EL (cell line): ENCODE data around the gene ZBTB2.
A peak's percentile ranks its signal among the peaks of the same experiment; 100 is the strongest.

ENCODE experiments used
- DNase-seq: peaks from one replicate; pipeline ENCODE4 v3.0.0-alpha.2; 2016

Gene ZBTB2, protein sequence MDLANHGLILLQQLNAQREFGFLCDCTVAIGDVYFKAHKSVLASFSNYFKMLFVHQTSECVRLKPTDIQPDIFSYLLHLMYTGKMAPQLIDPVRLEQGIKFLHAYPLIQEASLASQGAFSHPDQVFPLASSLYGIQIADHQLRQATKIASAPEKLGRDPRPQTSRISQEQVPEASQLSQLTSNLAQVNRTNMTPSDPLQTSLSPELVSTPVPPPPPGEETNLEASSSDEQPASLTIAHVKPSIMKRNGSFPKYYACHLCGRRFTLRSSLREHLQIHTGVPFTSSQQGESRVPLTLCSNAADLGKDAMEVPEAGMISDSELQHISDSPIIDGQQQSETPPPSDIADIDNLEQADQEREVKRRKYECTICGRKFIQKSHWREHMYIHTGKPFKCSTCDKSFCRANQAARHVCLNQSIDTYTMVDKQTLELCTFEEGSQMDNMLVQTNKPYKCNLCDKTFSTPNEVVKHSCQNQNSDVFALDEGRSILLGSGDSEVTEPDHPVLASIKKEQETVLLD

DNA sequence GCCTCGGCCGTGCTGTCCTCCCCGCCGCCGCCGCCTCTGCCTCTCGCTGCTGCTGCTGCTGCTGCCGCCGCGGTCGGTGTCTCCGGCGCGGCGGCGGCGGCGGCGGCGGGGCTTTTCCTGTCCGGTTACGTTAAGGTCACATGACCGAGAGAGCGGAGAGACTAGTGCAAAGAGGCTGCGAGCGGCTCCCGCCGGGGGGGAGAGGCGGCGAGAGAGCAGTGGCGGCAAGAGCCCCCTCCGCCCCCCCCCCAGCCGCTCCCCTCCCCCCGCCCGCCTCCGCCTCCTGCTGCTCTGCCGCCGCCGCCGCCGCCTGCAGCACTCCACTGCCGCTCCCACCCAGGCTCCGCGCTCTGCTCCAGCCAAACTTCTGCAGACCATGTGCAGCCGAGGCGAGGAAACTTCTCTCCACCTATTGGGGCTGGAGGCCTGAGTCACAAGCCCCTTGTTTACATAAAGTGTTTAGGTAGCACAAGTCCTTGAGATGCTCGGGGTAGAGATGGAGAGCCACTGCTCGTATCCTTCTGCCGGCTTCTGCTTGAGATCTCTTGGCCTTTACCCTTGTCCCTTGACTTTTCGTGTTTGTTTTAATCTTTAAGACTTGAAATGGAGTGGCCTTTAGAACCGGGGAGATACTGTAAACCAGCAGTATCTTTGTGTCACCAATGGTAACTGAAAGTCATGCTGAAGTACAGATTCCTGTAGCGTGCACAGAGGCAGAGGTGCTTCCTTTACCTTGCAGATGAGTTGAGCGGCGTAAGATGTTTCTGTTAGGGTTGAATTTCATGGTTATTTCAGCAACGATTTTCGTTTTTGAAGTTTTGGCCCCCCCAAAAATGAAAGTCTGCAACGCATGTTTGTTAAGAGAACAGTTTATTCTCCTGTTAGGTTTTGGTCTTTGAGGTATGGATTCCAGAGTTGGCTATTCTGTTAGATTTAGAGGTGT, at the start of gene ZBTB2:
Gene ZBTB2 (minus strand): TSS at position 89 of the 943 bp plus-strand sequence. CDS start 17,922 bp downstream, outside the sequence.
- DNase-seq = peak; percentile 80

DNA sequence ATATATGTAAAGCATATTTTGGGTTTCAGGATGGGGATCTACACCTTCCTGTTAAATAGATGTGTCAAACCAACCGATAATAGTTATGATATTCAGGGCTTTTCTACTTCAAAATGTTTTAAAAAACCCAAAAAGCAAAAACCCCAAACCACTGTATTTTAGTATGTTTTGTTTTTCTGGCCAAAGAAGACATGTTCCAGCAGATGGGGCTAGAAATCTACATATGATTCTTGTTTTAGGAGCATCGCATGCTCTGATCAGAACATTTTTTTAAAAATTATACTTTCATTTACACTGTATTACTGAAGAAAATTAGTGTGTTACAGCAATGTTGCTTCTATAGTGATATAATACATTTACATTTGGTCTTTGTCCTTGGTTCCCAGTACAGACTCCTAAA, 49.6 kb upstream of the ZBTB2 start:
- peak; percentile 30 for DNase-seq

DNA sequence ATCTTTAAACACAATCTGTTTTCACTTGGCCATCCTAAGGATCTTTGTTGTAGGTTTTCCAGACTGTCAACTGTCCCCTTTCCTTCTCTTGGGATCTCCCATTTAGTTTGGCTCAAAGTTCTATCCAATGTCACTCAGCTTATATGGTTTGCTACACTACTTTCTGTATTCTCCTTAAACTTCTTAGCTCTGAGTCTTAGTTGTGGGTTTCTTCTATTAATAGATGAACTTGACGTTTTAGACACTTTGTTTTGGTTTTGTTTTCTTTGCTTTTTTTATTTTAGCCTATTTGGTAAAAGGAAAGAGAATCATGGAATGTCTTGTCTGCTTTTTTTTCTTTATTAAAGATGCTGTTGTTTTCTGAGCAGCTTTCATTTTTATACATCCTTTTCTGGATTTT, 49.1 kb upstream of the ZBTB2 start:
- DNase-seq = no peak

DNA sequence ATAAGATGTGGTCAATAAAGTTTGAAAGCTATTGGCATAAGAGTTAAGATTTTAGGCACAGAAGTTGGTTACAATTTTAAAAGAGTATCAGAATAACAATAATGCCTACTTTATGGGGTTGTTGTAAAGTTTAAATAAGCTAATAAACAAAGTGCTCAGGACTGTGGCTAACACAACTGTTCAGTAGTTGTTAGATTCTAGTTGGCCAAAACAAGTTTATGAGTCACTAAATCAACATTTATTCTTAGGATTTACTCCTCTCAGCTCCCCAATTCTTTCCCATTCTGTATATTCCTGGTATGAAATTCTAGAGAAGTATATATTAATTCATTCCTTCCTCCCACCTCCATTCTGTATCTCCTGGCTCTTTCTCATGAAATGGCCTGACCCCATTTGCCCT, 46.0 kb upstream of the ZBTB2 start:
- no peak for DNase-seq

DNA sequence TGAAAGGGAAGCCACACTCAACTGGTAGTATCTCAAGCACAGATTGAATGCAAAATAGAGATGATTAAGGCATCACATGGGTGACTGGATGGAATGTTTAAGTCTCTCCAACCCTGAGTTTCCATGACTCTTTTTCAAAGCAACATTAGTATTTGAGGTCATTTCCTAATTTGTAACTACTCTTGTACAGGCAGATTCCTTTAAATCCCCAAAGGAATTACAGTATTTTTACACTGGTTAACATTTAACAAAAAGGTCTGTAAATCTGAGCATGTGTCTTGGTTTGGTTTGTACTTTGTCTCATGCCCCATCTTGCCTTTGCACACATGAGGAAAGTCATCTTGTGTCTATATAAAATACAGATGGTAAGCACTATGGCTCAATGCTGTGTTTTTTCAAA, 45.4 kb upstream of the ZBTB2 start:
- peak; percentile 34 for DNase-seq

DNA sequence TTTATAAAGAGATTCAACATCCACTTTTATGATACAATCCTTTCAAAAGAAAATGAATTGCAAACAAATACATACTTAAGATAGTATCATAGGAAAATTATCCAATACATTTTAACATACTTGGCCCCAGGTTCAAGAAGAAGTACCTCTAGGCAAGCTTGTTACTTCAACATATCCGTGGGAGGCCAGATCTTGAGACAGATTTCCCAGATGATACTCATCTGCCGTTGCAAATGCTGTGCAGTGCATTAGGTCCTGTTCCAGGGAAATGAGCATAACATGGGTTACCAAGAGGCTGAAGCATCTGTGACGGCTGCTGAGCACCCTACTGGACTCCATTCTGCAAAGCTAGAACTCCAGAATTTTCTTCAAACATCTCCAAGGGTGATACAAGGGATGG, 44.9 kb upstream of the ZBTB2 start:
- DNase-seq = no peak

DNA sequence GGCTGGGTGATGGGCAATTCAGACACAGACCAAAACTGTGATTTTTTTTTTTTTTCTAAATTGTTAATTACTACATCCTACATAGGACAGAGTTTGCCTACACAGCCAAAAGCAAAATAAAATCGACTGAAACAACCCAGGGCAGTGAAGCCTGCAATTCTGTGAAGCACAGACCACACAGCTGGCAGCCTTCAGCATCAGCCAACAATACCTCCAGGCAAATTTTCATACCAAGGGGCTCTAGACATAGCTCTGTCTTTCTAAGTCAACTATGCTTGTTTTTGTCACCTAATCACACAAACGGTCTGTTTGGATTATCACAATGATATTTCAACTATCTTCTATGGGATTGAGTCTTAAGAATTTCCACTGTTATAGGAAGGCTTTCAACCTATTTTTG, 43.0 kb upstream of the ZBTB2 start:
- DNase-seq = no peak

DNA sequence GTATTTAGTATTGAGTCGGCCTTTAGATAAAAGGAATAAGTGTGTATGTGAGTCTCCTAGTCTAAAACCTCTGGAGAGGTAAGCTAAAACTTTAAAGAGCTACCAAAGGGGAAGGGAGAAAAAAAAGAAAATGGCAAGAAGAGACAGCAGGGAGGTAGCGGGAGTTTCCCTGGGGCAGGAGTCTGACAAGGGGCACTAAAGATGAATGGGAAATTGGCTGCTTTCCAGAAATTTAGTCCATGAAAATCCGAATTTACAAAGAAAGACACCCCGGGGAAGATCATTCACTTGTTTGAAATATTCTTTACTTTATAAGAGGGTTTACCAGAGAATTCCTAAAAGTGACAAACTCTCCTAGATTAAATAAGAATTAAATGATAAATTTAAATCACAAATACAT, 41.3 kb upstream of the ZBTB2 start:
- DNase-seq = no peak

DNA sequence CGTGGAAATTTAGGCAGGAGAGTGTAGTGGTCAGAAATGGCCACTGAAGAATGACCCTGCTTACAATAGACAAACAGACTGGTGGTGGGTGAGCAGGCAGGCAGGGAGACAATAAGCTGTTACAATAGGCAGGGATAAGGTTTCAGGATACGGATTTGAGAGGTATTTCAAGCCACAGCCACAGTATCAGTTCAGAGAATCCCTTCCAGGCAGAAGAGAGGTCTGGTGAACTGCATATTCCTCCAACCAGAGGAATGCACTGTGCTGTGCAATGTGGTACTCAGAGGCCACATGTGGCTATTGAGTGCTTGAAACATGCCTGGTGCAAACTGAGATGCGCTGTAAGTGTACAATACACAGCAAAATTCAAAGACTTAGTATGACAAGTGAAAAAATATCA, 40.0 kb upstream of the ZBTB2 start:
- no peak for DNase-seq

DNA sequence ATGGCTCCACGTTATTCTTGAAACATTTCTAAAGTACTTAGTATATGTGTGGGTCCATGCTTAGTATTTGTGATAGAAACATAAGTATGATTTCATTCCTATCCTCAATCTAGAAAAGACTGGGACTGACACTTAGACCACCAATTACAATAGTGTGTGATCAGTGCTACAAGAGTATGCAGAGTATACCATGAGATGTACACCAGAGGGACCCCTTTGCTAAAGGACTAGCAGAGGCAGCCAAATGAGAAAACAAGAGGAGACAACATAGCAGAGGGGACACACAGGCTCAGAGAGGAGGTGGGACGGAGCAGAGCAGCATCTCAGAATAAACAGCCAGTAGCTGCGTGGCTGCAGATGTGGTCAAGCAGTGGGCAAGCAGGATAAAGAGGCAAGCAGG, 39.5 kb upstream of the ZBTB2 start:
- DNase-seq = no peak

DNA sequence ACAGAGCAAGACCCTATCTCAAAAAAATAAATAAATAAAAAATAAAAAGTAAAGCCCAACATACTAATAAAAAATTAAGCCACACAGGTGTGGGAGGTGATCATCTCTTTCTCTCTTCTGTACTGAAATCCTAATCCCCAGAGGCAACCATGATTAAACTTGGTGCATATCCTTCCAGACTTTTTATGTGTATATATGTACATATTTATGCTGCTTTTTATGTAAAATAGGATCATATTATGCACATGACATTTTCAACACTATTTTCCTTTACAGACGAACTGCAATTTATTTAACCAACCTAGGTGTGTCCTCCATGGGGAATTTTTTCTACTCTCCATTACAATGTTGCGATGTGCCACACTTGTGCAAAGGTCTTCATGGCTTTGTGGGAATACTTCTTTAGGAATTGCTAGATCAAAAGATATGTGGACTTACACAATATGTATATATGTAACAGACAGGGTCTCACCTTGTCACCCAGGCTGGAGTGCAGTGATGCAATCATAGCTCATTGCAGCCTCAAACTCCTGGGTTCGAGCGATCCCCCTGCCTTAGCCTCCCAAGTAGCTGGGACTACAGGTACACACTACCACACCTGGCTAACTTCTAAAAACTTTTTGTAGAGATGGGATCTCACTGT, 36.9 kb upstream of the ZBTB2 start:
- no peak for DNase-seq

DNA sequence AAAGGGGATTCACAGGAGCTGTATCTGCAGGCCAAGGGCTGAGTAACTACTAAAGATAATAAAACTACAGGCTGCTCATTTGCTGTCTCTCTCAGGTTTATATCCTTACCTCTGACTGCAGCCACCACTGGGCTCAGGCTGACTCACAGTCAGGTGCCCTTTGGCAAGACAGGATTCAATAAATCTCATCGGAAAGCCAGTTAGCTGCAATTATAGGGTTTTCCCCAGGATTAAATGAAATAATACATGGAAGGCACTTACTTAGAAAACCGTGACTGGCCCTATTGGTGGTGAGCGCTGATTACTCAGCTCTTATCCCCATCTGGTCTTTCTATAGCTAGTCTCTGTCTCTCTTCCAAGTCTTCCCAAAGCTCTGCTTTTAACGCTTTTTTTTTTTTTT, 34.2 kb upstream of the ZBTB2 start:
- no peak for DNase-seq

DNA sequence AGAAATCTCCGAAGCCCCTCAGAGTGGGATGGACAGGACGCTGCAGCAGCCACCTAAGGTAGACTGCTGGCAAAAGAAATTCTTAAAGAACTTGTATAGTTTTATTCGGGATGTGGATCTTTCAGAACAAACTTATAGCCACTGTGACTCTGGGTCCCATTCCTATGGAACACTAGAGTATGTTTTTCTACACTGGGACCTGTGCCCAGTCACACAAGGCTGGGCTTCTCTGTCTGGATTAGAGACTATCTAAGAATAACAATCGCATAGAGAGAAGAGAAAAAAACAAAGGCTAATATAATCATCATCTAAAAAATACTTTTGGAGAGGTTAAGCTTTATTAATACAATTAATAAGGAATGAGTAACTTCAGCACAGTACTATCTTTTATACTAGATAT, 31.6 kb upstream of the ZBTB2 start:
- DNase-seq = no peak

DNA sequence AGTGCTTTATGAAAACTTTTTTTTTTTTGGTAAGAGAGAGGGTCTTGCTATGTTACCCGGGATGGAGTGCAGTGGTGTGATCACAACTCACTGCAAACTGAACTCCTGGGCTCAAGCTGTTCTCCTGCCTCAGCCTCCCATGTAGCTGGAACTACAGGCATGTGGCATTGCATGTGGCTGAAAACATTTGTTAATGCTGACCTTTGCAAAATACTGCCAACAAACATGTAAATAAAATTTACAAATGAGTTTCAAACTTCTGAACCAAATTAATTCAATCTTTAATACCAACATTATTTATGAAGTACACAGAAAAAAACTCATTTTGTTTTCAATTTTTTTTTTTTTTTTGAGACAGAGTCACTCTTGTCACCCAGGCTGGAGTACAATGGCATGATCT, 26.1 kb upstream of the ZBTB2 start:
- DNase-seq = no peak

DNA sequence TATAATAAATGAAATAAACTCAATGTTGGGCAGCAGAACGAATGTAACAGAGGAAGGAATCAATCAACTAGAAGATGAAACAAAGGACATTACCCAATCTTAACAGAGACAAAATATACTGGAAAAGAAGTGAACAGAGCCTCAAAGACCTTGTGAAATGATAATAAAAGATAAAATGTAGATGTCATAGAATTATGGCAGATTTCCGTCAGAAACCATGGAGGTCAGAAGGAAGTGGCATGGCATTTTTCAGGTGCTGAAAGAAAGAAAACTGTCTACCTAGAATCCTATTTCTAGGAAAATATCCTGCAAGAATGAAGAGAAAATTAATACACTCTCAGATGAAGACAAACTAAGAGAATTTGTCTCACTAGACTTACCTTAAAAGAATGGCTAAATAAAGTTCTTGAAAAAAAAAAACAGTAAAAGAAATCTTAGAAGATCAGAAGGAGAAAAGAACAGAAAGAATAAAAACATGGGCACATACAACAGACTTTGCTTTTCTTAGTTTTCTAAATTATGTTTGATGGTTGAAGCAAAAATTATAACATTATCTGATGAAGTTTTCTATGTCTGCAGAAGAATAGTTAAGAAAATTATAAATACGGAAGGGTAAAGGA, 23.4 kb upstream of the ZBTB2 start:
- DNase-seq = no peak

DNA sequence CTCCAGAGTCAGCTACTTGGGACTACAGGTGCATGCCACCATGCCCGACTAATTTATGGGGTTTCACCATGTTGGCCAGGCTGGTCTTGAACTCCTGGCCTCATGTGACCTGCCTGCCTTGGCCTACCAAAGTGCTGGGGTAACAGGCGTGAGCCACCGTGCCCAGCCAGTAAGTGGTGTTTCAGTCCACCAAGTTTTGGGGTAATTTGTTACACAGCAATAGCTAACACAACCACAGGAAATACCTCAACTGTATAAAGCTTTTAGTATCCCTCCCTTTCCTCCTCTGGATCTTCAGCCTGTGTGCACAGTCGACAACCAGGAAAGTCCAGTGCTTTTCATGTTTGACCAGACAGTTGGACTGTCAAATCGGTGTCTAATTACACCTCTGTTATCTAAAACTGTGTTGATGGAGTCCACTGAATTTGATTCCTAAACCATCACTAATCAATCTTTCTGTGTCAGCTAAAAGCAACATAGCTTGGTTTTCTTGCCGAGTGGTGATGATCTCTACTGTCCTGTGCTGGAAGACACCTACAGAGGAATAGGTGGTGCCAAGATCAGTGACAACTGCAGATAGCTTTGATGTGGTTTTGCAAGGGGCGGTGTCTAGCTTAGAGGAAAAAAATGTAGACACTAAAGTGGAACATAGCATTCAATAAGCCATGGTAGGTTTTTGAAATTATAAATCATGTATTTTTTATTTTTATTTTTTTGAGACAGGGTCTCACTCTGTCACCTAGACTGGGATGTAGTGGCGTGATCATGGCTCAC, 22.2 kb upstream of the ZBTB2 start:
- DNase-seq = no peak

DNA sequence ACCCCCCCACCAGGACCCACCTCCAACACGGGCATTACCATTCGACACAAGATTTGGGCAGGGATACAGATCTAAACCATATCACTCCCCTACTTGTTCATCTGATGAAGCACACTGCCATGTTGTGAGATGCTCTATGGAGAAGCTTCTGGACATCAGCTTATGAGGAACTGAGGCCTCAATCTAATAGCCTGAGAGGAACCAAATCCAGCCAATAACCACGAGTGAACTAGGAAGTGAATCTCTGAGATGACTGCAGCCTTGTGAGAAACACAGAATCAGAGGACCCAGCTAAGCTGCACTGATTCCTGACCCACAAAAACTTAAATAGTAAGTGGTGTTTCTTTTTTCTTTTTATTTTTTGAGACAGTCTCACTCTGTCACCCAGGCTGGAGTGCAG, 21.6 kb upstream of the ZBTB2 start:
- no peak for DNase-seq

DNA sequence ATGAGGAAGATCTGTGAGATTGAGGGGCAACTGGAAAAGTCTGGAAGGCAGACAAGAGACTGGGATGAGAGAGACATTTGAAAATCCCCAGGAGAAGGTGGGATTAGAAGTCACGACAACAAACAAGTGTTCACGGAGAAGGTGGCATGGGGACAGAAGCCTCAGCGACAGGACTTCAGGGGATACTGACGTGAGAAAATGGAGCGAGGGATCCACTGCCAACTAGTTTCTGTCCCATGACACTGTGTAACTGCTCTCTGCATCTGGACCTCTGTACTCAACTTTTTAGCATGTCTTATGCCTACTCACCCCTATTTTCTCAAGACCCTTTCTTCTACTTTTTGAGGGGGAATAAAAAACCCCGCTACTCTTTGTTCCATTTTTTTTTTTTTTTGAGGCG, 18.3 kb upstream of the ZBTB2 start:
- no peak for DNase-seq

DNA sequence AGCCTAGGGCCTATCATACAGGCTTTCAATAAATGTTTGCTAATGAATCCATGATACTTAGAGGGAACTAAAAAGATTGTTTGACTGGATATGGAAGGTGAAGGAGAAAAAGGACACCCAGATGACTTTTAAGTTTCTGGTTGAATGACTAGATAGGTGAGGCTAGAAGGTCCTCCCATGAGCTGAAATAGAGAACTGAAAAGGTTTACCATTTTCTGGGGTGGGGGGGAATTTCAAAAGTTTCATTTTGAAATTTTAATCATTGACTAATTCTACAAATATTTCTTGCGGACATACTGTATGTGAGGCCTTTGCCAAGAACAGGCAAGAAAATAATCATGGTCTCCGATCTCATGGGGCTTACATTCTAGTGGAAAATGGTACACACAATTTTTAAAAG, 17.9 kb upstream of the ZBTB2 start:
- no peak for DNase-seq

DNA sequence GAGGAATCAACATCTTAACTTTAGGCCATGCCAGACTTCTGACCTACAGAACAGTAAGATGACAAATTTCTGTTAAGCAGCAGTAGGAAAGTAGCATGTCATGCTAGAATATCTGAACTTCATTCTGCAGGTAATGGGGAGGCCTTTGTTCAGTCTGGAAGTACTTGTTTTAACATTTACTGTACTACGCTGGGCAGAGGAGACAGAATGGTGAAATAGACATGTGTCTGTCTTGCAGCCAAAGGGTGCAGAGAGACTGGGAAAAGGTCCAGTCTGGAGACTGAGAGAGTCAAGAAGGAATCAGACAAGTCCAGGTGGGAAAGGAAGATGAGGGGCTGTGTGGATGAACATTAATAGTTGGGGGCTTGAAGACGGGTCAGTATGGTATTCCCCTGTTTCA, 17.5 kb upstream of the ZBTB2 start:
- no peak for DNase-seq

DNA sequence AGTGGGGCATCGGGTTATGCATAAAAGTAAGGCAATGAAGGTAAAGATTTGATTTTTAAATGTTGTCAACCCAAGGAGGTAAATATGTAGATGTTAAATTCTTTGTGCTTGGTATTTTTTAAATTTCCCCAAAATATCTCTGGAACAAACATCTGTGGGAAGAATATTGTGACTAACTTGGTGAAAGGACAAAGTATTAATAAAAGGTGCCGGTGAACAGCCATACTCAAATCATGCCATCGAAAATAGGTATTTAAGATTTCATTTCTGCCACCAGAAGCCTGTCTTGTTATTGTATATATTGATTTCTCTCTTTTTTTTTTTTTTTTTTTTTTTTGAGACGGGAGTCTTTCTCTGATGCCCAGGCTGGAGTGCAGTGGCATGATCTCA, 12.6 kb upstream of the ZBTB2 start:
- DNase-seq = no peak

DNA sequence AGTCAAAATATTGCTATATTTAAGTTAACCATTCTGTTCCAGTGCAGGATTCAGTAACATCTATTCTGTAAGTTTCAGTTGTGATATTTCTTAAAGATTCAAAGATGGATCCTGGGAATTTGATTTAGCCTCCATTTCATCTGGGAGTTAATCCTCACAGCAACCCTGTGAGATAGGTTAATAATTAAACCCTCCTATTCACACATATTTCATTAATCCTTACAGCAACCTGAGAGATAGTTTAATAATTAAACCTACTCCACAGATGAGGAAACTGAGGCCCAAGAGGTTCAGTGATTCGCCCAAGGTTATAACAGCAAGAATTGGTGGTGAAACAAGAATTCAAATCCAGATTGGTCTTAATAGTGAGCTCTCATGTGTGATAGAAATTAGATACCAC, 10.9 kb upstream of the ZBTB2 start:
- no peak for DNase-seq
